GM19238 (cell line): Measurements from ENCODE around the gene MST1R.

Source experiments
- DNase-seq: peaks from one replicate; pipeline ENCODE4 v3.0.0; 2011; ENCODE audit warnings: low spot score; ENCODE audit not compliant: insufficient read length

Gene MST1R

GRCh38 chr3:49841126-49841696, 62.5 kb downstream of the MST1R start:
- DNase-seq: no peak

GRCh38 chr3:49840388-49840787, 63.3 kb downstream of the MST1R start:
- no peak for DNase-seq

- peak; percentile 62 for DNase-seq
Measured at GRCh38 chr3:49839193-49839809, 64.4 kb downstream of the MST1R start.
